Liver (tissue), 9 donors: ENCODE results near the gene NPAS4. TPM values are rescaled to one million over a fixed set of nuclear protein-coding genes. Genes with fewer than 3 reads are reported as not detected.

ENCODE experiments used
- DNase-seq: peaks from one replicate; pipeline ENCODE4 v3.0.0-alpha.2; 2017; ENCODE audit warnings: low spot score
- H3K27ac ChIP-seq, 2 donors: one replicate each; pipeline ENCODE4 v1.7.0; 2013; ENCODE audit warnings: inconsistent platforms in 2 of 2, low read length in 2 of 2, control low read depth in 1 of 2, low read depth in 1 of 2, mild to moderate bottlenecking in 1 of 2
- H3K27me3 ChIP-seq, 4 donors: one replicate each; pipeline versions ENCODE4 v1.6.1 to v1.7.0; 2013; ENCODE audit warnings: low read length in 3 of 4, inconsistent platforms in 1 of 4, mild to moderate bottlenecking in 1 of 4, moderate library complexity in 1 of 4; ENCODE audit not compliant: control insufficient read depth in 4 of 4, insufficient read depth in 4 of 4
- H3K36me3 ChIP-seq, 4 donors: one replicate each; pipeline versions ENCODE4 v1.6.1 to v1.7.0; 2013; ENCODE audit warnings: low read length in 3 of 4, mild to moderate bottlenecking in 3 of 4, low read depth in 1 of 4, moderate library complexity in 1 of 4; ENCODE audit not compliant: control insufficient read depth in 4 of 4, insufficient read depth in 3 of 4
- H3K4me1 ChIP-seq, 4 donors: one replicate each; pipeline versions ENCODE4 v1.6.1 to v1.7.0; 2013; ENCODE audit warnings: low read length in 3 of 4, mild to moderate bottlenecking in 3 of 4, moderate library complexity in 1 of 4; ENCODE audit not compliant: control insufficient read depth in 4 of 4, insufficient read depth in 4 of 4
- H3K4me3 ChIP-seq, 3 donors: one replicate each; pipeline versions ENCODE4 v1.6.1 to v1.7.0; 2013; ENCODE audit warnings: low read length in 3 of 3, control low read depth in 1 of 3, low read depth in 1 of 3, mild to moderate bottlenecking in 1 of 3
- H3K9ac ChIP-seq, 2 donors: one replicate each; pipeline ENCODE4 v1.7.0; 2013; ENCODE audit warnings: low read length in 2 of 2, mild to moderate bottlenecking in 2 of 2, moderate library complexity in 2 of 2, control low read depth in 1 of 2, low read depth in 1 of 2
- H3K9me3 ChIP-seq, 4 donors: one replicate each; pipeline versions ENCODE4 v1.6.1 to v1.7.0; 2013; ENCODE audit warnings: low read length in 3 of 4; ENCODE audit not compliant: control insufficient read depth in 4 of 4
- EGR1 ChIP-seq, 2 donors: IDR thresholded peaks; 2 replicates each; pipeline ENCODE4 v1.6.1; 2016 to 2018; ENCODE audit warnings: antibody characterized with exemption in 2 of 2, low read depth in 2 of 2
- FOXA1 ChIP-seq: IDR thresholded peaks from 2 replicates; pipeline ENCODE4 v1.6.1; 2016; ENCODE audit warnings: antibody characterized with exemption
- FOXA2 ChIP-seq: IDR thresholded peaks from 2 replicates; pipeline ENCODE4 v1.6.1; 2016; ENCODE audit warnings: antibody characterized with exemption
- GABPA ChIP-seq, 2 donors: IDR thresholded peaks in 1 of 2; conservative IDR thresholded peaks in 1 of 2; 2 replicates each; pipeline ENCODE4 v1.6.1; 2016; ENCODE audit warnings: antibody characterized with exemption in 2 of 2, mild to moderate bottlenecking in 1 of 2, moderate library complexity in 1 of 2
- HNF4A ChIP-seq, 2 donors: conservative IDR thresholded peaks; 2 replicates each; pipeline ENCODE4 v1.6.1; 2016; ENCODE audit warnings: antibody characterized with exemption in 2 of 2, mild to moderate bottlenecking in 2 of 2
- HNF4G ChIP-seq: IDR thresholded peaks from 2 replicates; pipeline ENCODE4 v1.6.1; 2016; ENCODE audit warnings: antibody characterized with exemption
- JUND ChIP-seq, 2 donors: IDR thresholded peaks; 2 replicates each; pipeline ENCODE4 v1.6.1; 2016; ENCODE audit warnings: antibody characterized with exemption in 2 of 2
- NR2F2 ChIP-seq: IDR thresholded peaks from 2 replicates; pipeline ENCODE4 v1.6.1; 2016; ENCODE audit warnings: antibody characterized with exemption
- RAD21 ChIP-seq, 2 donors: IDR thresholded peaks; 2 replicates each; pipeline ENCODE4 v1.6.1; 2016; ENCODE audit warnings: antibody characterized with exemption in 2 of 2, mild to moderate bottlenecking in 2 of 2
- RXRA ChIP-seq, 2 donors: IDR thresholded peaks; 2 replicates each; pipeline ENCODE4 v1.6.1; 2017 to 2018; ENCODE audit warnings: antibody characterized with exemption in 2 of 2, mild to moderate bottlenecking in 1 of 2
- SP1 ChIP-seq: IDR thresholded peaks from 2 replicates; pipeline ENCODE4 v1.6.1; 2018; ENCODE audit warnings: antibody characterized with exemption, mild to moderate bottlenecking
- TAF1 ChIP-seq: conservative IDR thresholded peaks from 2 replicates; pipeline ENCODE4 v1.6.1; 2016; ENCODE audit warnings: antibody characterized with exemption, mild to moderate bottlenecking
- YY1 ChIP-seq: IDR thresholded peaks from 2 replicates; pipeline ENCODE4 v1.6.1; 2016; ENCODE audit warnings: antibody characterized with exemption, mild to moderate bottlenecking
- WGBS: extraction: QIAGEN DNeasy Blood & Tissue Kit; methylation state at CpG from one replicate; pipeline ENCODE4 v1.1.7; 2013; 5-methylcytosine and 5-hydroxymethylcytosine counted together
- polyA plus RNA-seq, 2 donors: library from polyadenylated mRNA; stranded (reverse) in 1 of 2; unstranded in 1 of 2; fragments of 200-250 nt in 1 of 2; fragments of >200 nt in 1 of 2; fragmentation: Nextera tagmentation in 1 of 2; extraction: Ambion mirVana in 1 of 2; gene quantifications; one replicate each; pipeline versions ENCODE4 v1.2.1 to v1.2.3, GENCODE V29; 2013 to 2015
- total RNA-seq, 2 donors: library from RNA; depleted of rRNA; stranded (reverse); fragments of >200 nt; gene quantifications; one replicate each; pipeline ENCODE4 v1.2.3, GENCODE V29; 2014
- TF ChIP-seq, protein P1 (sequence below): IDR thresholded peaks from 2 replicates; pipeline ENCODE4 v1.6.1; 2016; ENCODE audit warnings: antibody characterized with exemption, mild to moderate bottlenecking
- TF ChIP-seq, protein P2 (sequence below): fragments of 150-350 bp; IDR thresholded peaks from 2 replicates; pipeline ENCODE4 v1.5.1; 2017; ENCODE audit warnings: improper control_type of control experiment, low read depth, low read length; ENCODE audit not compliant: missing input control
- TF ChIP-seq, protein P3 (sequence below): IDR thresholded peaks from 2 replicates; pipeline ENCODE4 v1.6.1; 2016; ENCODE audit warnings: antibody characterized with exemption
- TF ChIP-seq, protein P4 (sequence below): IDR thresholded peaks from 2 replicates; pipeline ENCODE4 v1.6.1; 2016; ENCODE audit warnings: antibody characterized with exemption
- TF ChIP-seq, protein P5 (sequence below): IDR thresholded peaks from 2 replicates; pipeline ENCODE4 v1.6.1; 2016; ENCODE audit warnings: antibody characterized with exemption
- donor health status: healthy.
- donor health status: healthy.
- donor health status: healthy.
- donor health status: healthy.
- donor health status: healthy.

The NPAS4 gene
- total and polyA plus RNA-seq, 4 donors, result 0.01 TPM; not detected in 3

DNA sequence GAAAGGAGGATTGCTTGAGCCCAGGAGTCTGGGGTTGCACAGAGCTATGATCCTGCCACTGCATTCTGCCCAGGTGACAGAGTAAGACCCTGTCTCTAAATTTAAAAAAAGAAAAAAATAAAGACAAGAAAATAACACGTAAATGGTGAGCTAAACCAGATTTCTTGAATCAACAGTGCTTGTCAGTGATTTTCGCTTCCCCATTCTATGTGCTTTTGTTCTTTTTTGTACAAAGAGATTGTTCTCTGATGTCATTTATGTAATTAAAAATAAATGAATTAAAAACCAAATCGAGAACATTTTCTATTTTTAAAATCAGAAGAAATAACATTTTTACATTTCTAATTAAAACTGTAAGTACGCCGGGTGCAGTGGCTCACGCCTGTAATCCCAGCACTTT is 29.5 kb upstream of the NPAS4 start (continued):
- TF ChIP-seq, protein P1, sequence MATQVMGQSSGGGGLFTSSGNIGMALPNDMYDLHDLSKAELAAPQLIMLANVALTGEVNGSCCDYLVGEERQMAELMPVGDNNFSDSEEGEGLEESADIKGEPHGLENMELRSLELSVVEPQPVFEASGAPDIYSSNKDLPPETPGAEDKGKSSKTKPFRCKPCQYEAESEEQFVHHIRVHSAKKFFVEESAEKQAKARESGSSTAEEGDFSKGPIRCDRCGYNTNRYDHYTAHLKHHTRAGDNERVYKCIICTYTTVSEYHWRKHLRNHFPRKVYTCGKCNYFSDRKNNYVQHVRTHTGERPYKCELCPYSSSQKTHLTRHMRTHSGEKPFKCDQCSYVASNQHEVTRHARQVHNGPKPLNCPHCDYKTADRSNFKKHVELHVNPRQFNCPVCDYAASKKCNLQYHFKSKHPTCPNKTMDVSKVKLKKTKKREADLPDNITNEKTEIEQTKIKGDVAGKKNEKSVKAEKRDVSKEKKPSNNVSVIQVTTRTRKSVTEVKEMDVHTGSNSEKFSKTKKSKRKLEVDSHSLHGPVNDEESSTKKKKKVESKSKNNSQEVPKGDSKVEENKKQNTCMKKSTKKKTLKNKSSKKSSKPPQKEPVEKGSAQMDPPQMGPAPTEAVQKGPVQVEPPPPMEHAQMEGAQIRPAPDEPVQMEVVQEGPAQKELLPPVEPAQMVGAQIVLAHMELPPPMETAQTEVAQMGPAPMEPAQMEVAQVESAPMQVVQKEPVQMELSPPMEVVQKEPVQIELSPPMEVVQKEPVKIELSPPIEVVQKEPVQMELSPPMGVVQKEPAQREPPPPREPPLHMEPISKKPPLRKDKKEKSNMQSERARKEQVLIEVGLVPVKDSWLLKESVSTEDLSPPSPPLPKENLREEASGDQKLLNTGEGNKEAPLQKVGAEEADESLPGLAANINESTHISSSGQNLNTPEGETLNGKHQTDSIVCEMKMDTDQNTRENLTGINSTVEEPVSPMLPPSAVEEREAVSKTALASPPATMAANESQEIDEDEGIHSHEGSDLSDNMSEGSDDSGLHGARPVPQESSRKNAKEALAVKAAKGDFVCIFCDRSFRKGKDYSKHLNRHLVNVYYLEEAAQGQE, result no peak
- TF ChIP-seq YY1, result no peak

DNA sequence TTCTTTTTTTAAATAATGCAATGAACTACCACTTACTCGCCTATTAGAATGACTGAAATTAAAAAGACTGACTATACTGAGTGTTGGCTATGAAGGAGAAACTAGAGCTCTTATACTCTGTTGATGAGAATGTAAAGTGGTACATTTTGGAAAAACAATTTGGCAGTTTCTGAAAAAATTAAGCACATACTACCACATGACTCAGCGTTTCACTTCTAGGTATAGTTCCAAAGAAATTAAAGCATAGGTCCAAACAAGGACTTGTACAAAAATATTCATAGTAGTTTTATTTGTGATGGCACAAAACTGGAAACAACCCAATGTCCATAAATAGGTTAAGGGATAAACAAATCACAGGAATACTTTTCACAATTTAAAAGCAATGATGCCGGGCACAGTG is 26.9 kb upstream of the NPAS4 start:
- H3K4me3 ChIP-seq, result no peak overlapping the region
- no peaks in the 10 kb centered on the region for H3K9me3 ChIP-seq
- DNase-seq, result no peak
- H3K27me3 ChIP-seq, result no peaks in the 10 kb centered on the region
- no peaks in the 10 kb centered on the region for H3K36me3 ChIP-seq
- H3K9ac ChIP-seq, result no peak overlapping the region
- no peaks in the 10 kb centered on the region for H3K4me1 ChIP-seq
- TF ChIP-seq, protein P2, sequence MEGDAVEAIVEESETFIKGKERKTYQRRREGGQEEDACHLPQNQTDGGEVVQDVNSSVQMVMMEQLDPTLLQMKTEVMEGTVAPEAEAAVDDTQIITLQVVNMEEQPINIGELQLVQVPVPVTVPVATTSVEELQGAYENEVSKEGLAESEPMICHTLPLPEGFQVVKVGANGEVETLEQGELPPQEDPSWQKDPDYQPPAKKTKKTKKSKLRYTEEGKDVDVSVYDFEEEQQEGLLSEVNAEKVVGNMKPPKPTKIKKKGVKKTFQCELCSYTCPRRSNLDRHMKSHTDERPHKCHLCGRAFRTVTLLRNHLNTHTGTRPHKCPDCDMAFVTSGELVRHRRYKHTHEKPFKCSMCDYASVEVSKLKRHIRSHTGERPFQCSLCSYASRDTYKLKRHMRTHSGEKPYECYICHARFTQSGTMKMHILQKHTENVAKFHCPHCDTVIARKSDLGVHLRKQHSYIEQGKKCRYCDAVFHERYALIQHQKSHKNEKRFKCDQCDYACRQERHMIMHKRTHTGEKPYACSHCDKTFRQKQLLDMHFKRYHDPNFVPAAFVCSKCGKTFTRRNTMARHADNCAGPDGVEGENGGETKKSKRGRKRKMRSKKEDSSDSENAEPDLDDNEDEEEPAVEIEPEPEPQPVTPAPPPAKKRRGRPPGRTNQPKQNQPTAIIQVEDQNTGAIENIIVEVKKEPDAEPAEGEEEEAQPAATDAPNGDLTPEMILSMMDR, result no peak
- TF ChIP-seq SP1 (no peak), HNF4A (conservative IDR thresholded peaks at IDR 0.05) (no peak), EGR1 (IDR thresholded peaks at IDR 0.05; ENCODE audit: low read depth in 2 of 2) (no peak), YY1 (no peak), RXRA (IDR thresholded peaks at IDR 0.05) (no peak), JUND (IDR thresholded peaks at IDR 0.05) (no peak), NR2F2 (no peak), GABPA (IDR thresholded peaks at IDR 0.05 in 1 of 2, conservative IDR thresholded peaks at IDR 0.05 in 1 of 2) (no peak), FOXA2 (no peak), RAD21 (IDR thresholded peaks at IDR 0.05) (no peak), TAF1 (no peak), FOXA1 (no peak), HNF4G (no peak)
- TF ChIP-seq, protein P3, sequence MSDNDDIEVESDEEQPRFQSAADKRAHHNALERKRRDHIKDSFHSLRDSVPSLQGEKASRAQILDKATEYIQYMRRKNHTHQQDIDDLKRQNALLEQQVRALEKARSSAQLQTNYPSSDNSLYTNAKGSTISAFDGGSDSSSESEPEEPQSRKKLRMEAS, result no peak
- TF ChIP-seq, protein P4, sequence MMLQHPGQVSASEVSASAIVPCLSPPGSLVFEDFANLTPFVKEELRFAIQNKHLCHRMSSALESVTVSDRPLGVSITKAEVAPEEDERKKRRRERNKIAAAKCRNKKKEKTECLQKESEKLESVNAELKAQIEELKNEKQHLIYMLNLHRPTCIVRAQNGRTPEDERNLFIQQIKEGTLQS, result no peak
- TF ChIP-seq, protein P5, sequence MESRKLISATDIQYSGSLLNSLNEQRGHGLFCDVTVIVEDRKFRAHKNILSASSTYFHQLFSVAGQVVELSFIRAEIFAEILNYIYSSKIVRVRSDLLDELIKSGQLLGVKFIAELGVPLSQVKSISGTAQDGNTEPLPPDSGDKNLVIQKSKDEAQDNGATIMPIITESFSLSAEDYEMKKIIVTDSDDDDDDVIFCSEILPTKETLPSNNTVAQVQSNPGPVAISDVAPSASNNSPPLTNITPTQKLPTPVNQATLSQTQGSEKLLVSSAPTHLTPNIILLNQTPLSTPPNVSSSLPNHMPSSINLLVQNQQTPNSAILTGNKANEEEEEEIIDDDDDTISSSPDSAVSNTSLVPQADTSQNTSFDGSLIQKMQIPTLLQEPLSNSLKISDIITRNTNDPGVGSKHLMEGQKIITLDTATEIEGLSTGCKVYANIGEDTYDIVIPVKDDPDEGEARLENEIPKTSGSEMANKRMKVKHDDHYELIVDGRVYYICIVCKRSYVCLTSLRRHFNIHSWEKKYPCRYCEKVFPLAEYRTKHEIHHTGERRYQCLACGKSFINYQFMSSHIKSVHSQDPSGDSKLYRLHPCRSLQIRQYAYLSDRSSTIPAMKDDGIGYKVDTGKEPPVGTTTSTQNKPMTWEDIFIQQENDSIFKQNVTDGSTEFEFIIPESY, result no peak
- TF ChIP-seq, protein P1, result no peak
- WGBS, result 87% methylated on average over 3 of the region's 3 CpGs
- H3K27ac ChIP-seq, result no peak overlapping the region
